GM18526 (cell line): ENCODE measurements around the gene SHBG.

Experiments used
- POLR2A ChIP-seq: IDR thresholded peaks from 3 replicates; pipeline ENCODE4 v1.6.1; 2011; ENCODE audit not compliant: insufficient read length; ENCODE audit errors: extremely low read depth

The SHBG gene

GRCh38 chr17:7631398-7632380, 1.8 kb downstream of the SHBG start:
- TF ChIP-seq POLR2A = no peak

GRCh38 chr17:7632492-7632894, 2.6 kb downstream of the SHBG start:
- no peak for TF ChIP-seq POLR2A

- TF ChIP-seq POLR2A = no peak
Measured at GRCh38 chr17:7633093-7633492, 3.2 kb downstream of the SHBG start.

GRCh38 chr17:7634384-7634783, 4.4 kb downstream of the SHBG start:
- no peak for TF ChIP-seq POLR2A

- no peak for TF ChIP-seq POLR2A
Measured at GRCh38 chr17:7636163-7636562, 6.2 kb downstream of the SHBG start.

- TF ChIP-seq POLR2A = no peak
Measured at GRCh38 chr17:7640783-7641182, 10.8 kb downstream of the SHBG start.

GRCh38 chr17:7644775-7645174, 14.8 kb downstream of the SHBG start:
- TF ChIP-seq POLR2A = no peak

- no peak for TF ChIP-seq POLR2A
Measured at GRCh38 chr17:7646457-7646856, 16.5 kb downstream of the SHBG start.

GRCh38 chr17:7647018-7647417, 17.1 kb downstream of the SHBG start:
- no peak for TF ChIP-seq POLR2A

GRCh38 chr17:7650509-7651096, 20.7 kb downstream of the SHBG start, which contains the start of gene ATP1B2:
Gene ATP1B2 (plus strand): TSS chr17:7650926. CDS start chr17:7651519, 593 bp downstream.
- TF ChIP-seq POLR2A = no peak

- TF ChIP-seq POLR2A = no peak
Measured at GRCh38 chr17:7651097-7651664, 21.2 kb downstream of the SHBG start.

GRCh38 chr17:7651665-7652387, 21.9 kb downstream of the SHBG start:
- no peak for TF ChIP-seq POLR2A

GRCh38 chr17:7652388-7653356, 22.7 kb downstream of the SHBG start:
- TF ChIP-seq POLR2A = no peak

GRCh38 chr17:7654832-7655540, 25.1 kb downstream of the SHBG start:
- TF ChIP-seq POLR2A = no peak

GRCh38 chr17:7655541-7655840, 25.6 kb downstream of the SHBG start:
- no peak for TF ChIP-seq POLR2A
